ENCODE measurements around the gene CD180. TPM values are rescaled to one million over a fixed set of nuclear protein-coding genes. Genes with fewer than 3 reads are reported as not detected.

The CD180 gene
- total RNA-seq (2021; fragmentation: NEBNext Ultra II Directional; extraction: Animal tissue kit (Norgen Biotek cat#: 25700)) = not detected
- long read RNA-seq = 0 reads

GRCh38 chr5:67196537-67197059 is at the start of gene CD180:
CD180 (minus strand) TSS chr5:67196799; CDS start chr5:67196641, 158 bp downstream.
- Mint-ChIP-seq H3K36me3 (ENCODE audit: low read depth) (no peaks in the 10 kb centered on the region), H3K27ac (no peak within 1 kb of the TSS), H3K27me3 (ENCODE audit: insufficient read depth) (peaks cover 20% of the 10 kb centered on the region), H3K4me1 (ENCODE audit: low read depth) (no peaks in the 10 kb centered on the region), H3K4me3 (no peak within 1 kb of the TSS), H3K9me3 (no peaks in the 10 kb centered on the region)
- TF ChIP-seq CTCF (IDR thresholded peaks at IDR 0.05) = no peak
- no peak for DNase-seq

- H3K9me3 Mint-ChIP-seq = no peaks in the 10 kb centered on the region
- H3K36me3 Mint-ChIP-seq (ENCODE audit: low read depth) = no peaks in the 10 kb centered on the region
- peak; percentile 63 for DNase-seq
These were observed 49.5 kb upstream of the CD180 start for GRCh38 chr5:67246108-67246507.

DNA sequence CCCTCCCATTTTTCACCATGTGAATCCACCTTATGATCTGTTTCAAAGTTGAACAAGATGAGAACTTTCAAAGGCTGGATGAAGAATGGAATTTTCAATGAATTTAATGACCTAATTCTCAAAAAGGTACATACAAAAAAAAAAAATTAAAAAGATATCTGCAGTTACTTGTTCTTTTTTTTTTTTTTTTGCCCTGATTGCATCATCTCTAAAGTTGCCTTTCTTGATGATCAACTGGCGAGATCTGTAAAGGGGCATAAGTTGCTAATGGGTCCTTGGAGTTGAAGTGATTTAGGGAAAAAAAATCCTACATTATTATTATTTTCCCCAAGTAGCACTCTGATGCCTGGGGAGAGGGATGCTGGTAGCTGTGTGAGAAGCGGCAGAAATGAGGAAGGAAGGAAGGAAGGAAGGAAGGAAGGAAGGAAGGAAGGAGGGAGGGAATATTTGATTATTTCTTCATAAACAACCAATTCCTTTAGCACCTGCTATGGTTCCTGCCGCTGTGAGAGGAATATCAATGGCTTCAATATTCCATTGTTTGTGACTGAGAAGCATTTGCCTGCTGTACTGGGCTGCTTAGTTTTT is 48.8 kb upstream of the CD180 start:
- no peak for TF ChIP-seq CTCF (IDR thresholded peaks at IDR 0.05)
- H3K9me3 Mint-ChIP-seq = no peaks in the 10 kb centered on the region
- DNase-seq = no peak
- no peak overlapping the region for H3K27ac Mint-ChIP-seq
- H3K27me3 Mint-ChIP-seq (ENCODE audit: insufficient read depth) = no peaks in the 10 kb centered on the region
- peaks cover 6% of the 10 kb centered on the region; the same call in 1 of the 2 replicates for H3K4me1 Mint-ChIP-seq (ENCODE audit: low read depth)
- H3K4me3 Mint-ChIP-seq = no peak overlapping the region
- H3K36me3 Mint-ChIP-seq (ENCODE audit: low read depth) = no peaks in the 10 kb centered on the region

More at GRCh38 chr5:67246108-67246507, 49.5 kb upstream of the CD180 start:
- no peak overlapping the region for H3K4me3 Mint-ChIP-seq
- peak; percentile 95 for TF ChIP-seq CTCF (IDR thresholded peaks at IDR 0.05)
- no peaks in the 10 kb centered on the region for H3K27me3 Mint-ChIP-seq (ENCODE audit: insufficient read depth)
- peaks cover 2% of the 10 kb centered on the region; the same call in 1 of the 2 replicates for H3K4me1 Mint-ChIP-seq (ENCODE audit: low read depth)
- no peak overlapping the region for H3K27ac Mint-ChIP-seq

GRCh38 chr5:67244345-67244793 is 47.8 kb upstream of the CD180 start:
- H3K9me3 Mint-ChIP-seq = no peaks in the 10 kb centered on the region
- no peak overlapping the region for H3K27ac Mint-ChIP-seq
- DNase-seq = no peak
- no peaks in the 10 kb centered on the region for H3K27me3 Mint-ChIP-seq (ENCODE audit: insufficient read depth)
- H3K4me3 Mint-ChIP-seq = no peak overlapping the region
- H3K4me1 Mint-ChIP-seq (ENCODE audit: low read depth) = peaks cover 7% of the 10 kb centered on the region
- no peaks in the 10 kb centered on the region for H3K36me3 Mint-ChIP-seq (ENCODE audit: low read depth)
- TF ChIP-seq CTCF (IDR thresholded peaks at IDR 0.05) = no peak

- no peaks in the 10 kb centered on the region for H3K9me3 Mint-ChIP-seq
- no peak for TF ChIP-seq CTCF (IDR thresholded peaks at IDR 0.05)
- no peak overlapping the region for H3K4me3 Mint-ChIP-seq
- no peak for DNase-seq
- no peaks in the 10 kb centered on the region for H3K27me3 Mint-ChIP-seq (ENCODE audit: insufficient read depth)
- peaks cover 11% of the 10 kb centered on the region for H3K4me1 Mint-ChIP-seq (ENCODE audit: low read depth)
- no peak overlapping the region for H3K27ac Mint-ChIP-seq
- H3K36me3 Mint-ChIP-seq (ENCODE audit: low read depth) = no peaks in the 10 kb centered on the region
These were observed 47.3 kb upstream of the CD180 start for GRCh38 chr5:67243944-67244343.
